GM12864 (cell line): ENCODE measurements around the gene GPRIN2.

Experiments used
- DNase-seq: peaks from one replicate; pipeline ENCODE4 v3.0.0-alpha.2; 2011; ENCODE audit warnings: low read depth
- H3K4me3 ChIP-seq: 2 replicates; pipeline ENCODE4 v1.5.1; 2011; ENCODE audit warnings: mild to moderate bottlenecking, low read depth, low read length, control low read depth
- CTCF ChIP-seq: IDR thresholded peaks from 2 replicates; pipeline ENCODE4 v1.5.1; 2011; ENCODE audit warnings: low read depth, mild to moderate bottlenecking, moderate library complexity, low read length, control low read depth, inconsistent platforms; ENCODE audit errors: missing control alignments

The GPRIN2 gene

GRCh38 chr10:46540412-46541016 lies 15.9 kb downstream of the GPRIN2 start:
- no peak overlapping the region for H3K4me3 ChIP-seq
- DNase-seq, result no peak
- no peak for TF ChIP-seq CTCF

- DNase-seq, result no peak
- TF ChIP-seq CTCF, result no peak
- no peak overlapping the region for H3K4me3 ChIP-seq
Observed at GRCh38 chr10:46539596-46540411, 16.7 kb downstream of the GPRIN2 start.

- no peak overlapping the region for H3K4me3 ChIP-seq
- DNase-seq, result no peak
- no peak for TF ChIP-seq CTCF
Observed at GRCh38 chr10:46538717-46539426, 17.6 kb downstream of the GPRIN2 start.

GRCh38 chr10:46538155-46538554 lies 18.3 kb downstream of the GPRIN2 start:
- TF ChIP-seq CTCF, result no peak
- H3K4me3 ChIP-seq, result no peak overlapping the region
- no peak for DNase-seq

- no peak for TF ChIP-seq CTCF
- H3K4me3 ChIP-seq, result no peak overlapping the region
- no peak for DNase-seq
Observed at GRCh38 chr10:46537309-46537708, 19.1 kb downstream of the GPRIN2 start.

GRCh38 chr10:46536781-46537180 lies 19.7 kb downstream of the GPRIN2 start:
- DNase-seq, result no peak
- H3K4me3 ChIP-seq, result no peak overlapping the region
- no peak for TF ChIP-seq CTCF
